ENCODE measurements around the gene POMT1. TPM values are rescaled to one million over a fixed set of nuclear protein-coding genes. Genes with fewer than 3 reads are reported as not detected.

The POMT1 gene
- total RNA-seq, 2 experiments from 2014 or later, result 50.1 to 50.5 TPM

GRCh38 chr9:131518553-131518952, 15.8 kb downstream of the POMT1 start:
- intact Hi-C loops (cut with DNase I, micrococcal nuclease), result no loop called here
- Mint-ChIP-seq H3K4me3 (no peak overlapping the region), H3K4me1 (ENCODE audit: low read depth) (no peaks in the 10 kb centered on the region), H3K27me3 (no peaks in the 10 kb centered on the region), H3K27ac (no peak overlapping the region), H3K9me3 (no peaks in the 10 kb centered on the region), H3K36me3 (ENCODE audit: low read depth) (peaks cover 45% of the 10 kb centered on the region)
- Histone ChIP-seq H3K27me3 (ENCODE audit: control insufficient read depth in 1 of 2, insufficient read depth in 2 of 2, low read length in 2 of 2) (no peaks in the 10 kb centered on the region), H3K36me3 (ENCODE audit: insufficient read depth, low read length) (peaks cover 92% of the 10 kb centered on the region), H3K4me1 (ENCODE audit: insufficient read depth, low read length) (no peaks in the 10 kb centered on the region), H3K4me3 (ENCODE audit: low read length) (no peak overlapping the region), H3K9me3 (ENCODE audit: control insufficient read depth in 1 of 2, insufficient read depth in 1 of 2, low read length in 2 of 2) (no peaks in the 10 kb centered on the region), H3K27ac (ENCODE audit: low read depth in 1 of 2, low read length in 2 of 2) (no peak overlapping the region)
- no peak for DNase-seq
- TF ChIP-seq CTCF (IDR thresholded peaks at IDR 0.05), result no peak
- ChIA-PET CTCF (no interaction called here), POLR2A (interaction anchor here (1.1 to 1.3 kb wide), 2 partner anchors 18 to 213 kb away, joined by 4 to 5 read pairs; no protein-coding TSS in a partner anchor)
- no peak for ATAC-seq (ENCODE audit: poor library complexity)

- DNase-seq (no peak), ATAC-seq (ENCODE audit: poor library complexity) (no peak)
- Histone ChIP-seq H3K4me3 (ENCODE audit: low read length) (no peak overlapping the region), H3K27me3 (ENCODE audit: control insufficient read depth in 1 of 2, insufficient read depth in 2 of 2, low read length in 2 of 2) (no peaks in the 10 kb centered on the region), H3K27ac (ENCODE audit: low read depth in 1 of 2, low read length in 2 of 2) (no peak overlapping the region), H3K9me3 (ENCODE audit: control insufficient read depth in 1 of 2, insufficient read depth in 1 of 2, low read length in 2 of 2) (no peaks in the 10 kb centered on the region), H3K4me1 (ENCODE audit: insufficient read depth, low read length) (no peaks in the 10 kb centered on the region), H3K36me3 (ENCODE audit: insufficient read depth, low read length) (peaks cover 94% of the 10 kb centered on the region)
- TF ChIP-seq CTCF (IDR thresholded peaks at IDR 0.05), result no peak
- no peaks in the 10 kb centered on the region for H3K9me3 Mint-ChIP-seq
- H3K4me3 Mint-ChIP-seq, result no peak overlapping the region
- peaks cover 52% of the 10 kb centered on the region for H3K36me3 Mint-ChIP-seq (ENCODE audit: low read depth)
- CTCF ChIA-PET, result no interaction called here
- POLR2A ChIA-PET, result interaction anchor here (0.7 kb wide), 1 partner anchor 63 kb away, joined by 3 read pairs; no protein-coding TSS in a partner anchor
- no peaks in the 10 kb centered on the region for H3K4me1 Mint-ChIP-seq (ENCODE audit: low read depth)
- intact Hi-C loops (cut with DNase I, micrococcal nuclease), result no loop called here
- no peaks in the 10 kb centered on the region for H3K27me3 Mint-ChIP-seq
- no peak overlapping the region for H3K27ac Mint-ChIP-seq
Measured at GRCh38 chr9:131520503-131520902, 17.8 kb downstream of the POMT1 start.

GRCh38 chr9:131521203-131521602, 18.5 kb downstream of the POMT1 start:
- Histone ChIP-seq H3K36me3 (ENCODE audit: insufficient read depth, low read length) (peaks cover 93% of the 10 kb centered on the region), H3K27ac (ENCODE audit: low read depth in 1 of 2, low read length in 2 of 2) (no peak overlapping the region), H3K9me3 (ENCODE audit: control insufficient read depth in 1 of 2, insufficient read depth in 1 of 2, low read length in 2 of 2) (no peaks in the 10 kb centered on the region), H3K4me1 (ENCODE audit: insufficient read depth, low read length) (no peaks in the 10 kb centered on the region), H3K4me3 (ENCODE audit: low read length) (no peak overlapping the region), H3K27me3 (ENCODE audit: control insufficient read depth in 1 of 2, insufficient read depth in 2 of 2, low read length in 2 of 2) (no peaks in the 10 kb centered on the region)
- ChIA-PET CTCF (no interaction called here), POLR2A (no interaction called here)
- Mint-ChIP-seq H3K4me3 (no peak overlapping the region), H3K27ac (no peak overlapping the region), H3K4me1 (ENCODE audit: low read depth) (peaks cover under 1% of the 10 kb centered on the region), H3K27me3 (no peaks in the 10 kb centered on the region), H3K9me3 (no peaks in the 10 kb centered on the region), H3K36me3 (ENCODE audit: low read depth) (peaks cover 59% of the 10 kb centered on the region)
- intact Hi-C loops (cut with DNase I, micrococcal nuclease), result no loop called here
- TF ChIP-seq CTCF (IDR thresholded peaks at IDR 0.05), result no peak
- DNase-seq (no peak), ATAC-seq (ENCODE audit: poor library complexity) (no peak)

Measured in CD4-positive, alpha-beta T cell (primary cell).